ENCODE results near the gene TOP2B.

Gene TOP2B

GRCh38 chr3:25583343-25583742 is 81.4 kb downstream of the TOP2B start:
- Histone ChIP-seq H3K9me3 (no peaks in the 10 kb centered on the region), H3K36me3 (peaks cover 0 to 23% (median 5%) of the 10 kb centered on the region in 3 donors), H3K4me1 (no peaks in the 10 kb centered on the region), H3K27ac (no peak overlapping the region), H3K4me3 (no peak overlapping the region), H3K27me3 (no peaks in the 10 kb centered on the region)
- no peak for DNase-seq
- intact Hi-C loops (cut with DNase I; ENCODE audit: low total_unique reads) = no loop called here
- TF ChIP-seq, protein P1, sequence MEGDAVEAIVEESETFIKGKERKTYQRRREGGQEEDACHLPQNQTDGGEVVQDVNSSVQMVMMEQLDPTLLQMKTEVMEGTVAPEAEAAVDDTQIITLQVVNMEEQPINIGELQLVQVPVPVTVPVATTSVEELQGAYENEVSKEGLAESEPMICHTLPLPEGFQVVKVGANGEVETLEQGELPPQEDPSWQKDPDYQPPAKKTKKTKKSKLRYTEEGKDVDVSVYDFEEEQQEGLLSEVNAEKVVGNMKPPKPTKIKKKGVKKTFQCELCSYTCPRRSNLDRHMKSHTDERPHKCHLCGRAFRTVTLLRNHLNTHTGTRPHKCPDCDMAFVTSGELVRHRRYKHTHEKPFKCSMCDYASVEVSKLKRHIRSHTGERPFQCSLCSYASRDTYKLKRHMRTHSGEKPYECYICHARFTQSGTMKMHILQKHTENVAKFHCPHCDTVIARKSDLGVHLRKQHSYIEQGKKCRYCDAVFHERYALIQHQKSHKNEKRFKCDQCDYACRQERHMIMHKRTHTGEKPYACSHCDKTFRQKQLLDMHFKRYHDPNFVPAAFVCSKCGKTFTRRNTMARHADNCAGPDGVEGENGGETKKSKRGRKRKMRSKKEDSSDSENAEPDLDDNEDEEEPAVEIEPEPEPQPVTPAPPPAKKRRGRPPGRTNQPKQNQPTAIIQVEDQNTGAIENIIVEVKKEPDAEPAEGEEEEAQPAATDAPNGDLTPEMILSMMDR (IDR thresholded peaks at IDR 0.05) = no peak

GRCh38 chr3:25582242-25582641 is 82.5 kb downstream of the TOP2B start:
- H3K27me3 ChIP-seq = no peaks in the 10 kb centered on the region
- no peak for DNase-seq
- H3K27ac ChIP-seq = no peak overlapping the region
- TF ChIP-seq, protein P1 (IDR thresholded peaks at IDR 0.05) = no peak
- H3K9me3 ChIP-seq = no peaks in the 10 kb centered on the region
- intact Hi-C loops (cut with DNase I; ENCODE audit: low total_unique reads) = no loop called here
- H3K36me3 ChIP-seq = peaks cover 0 to 23% (median 5%) of the 10 kb centered on the region in 3 donors
- no peaks in the 10 kb centered on the region for H3K4me1 ChIP-seq
- H3K4me3 ChIP-seq = no peak overlapping the region

GRCh38 chr3:25581823-25582222 is 82.9 kb downstream of the TOP2B start:
- no peak overlapping the region for H3K4me3 ChIP-seq
- H3K27me3 ChIP-seq = no peaks in the 10 kb centered on the region
- H3K36me3 ChIP-seq = peaks cover 0 to 23% (median 5%) of the 10 kb centered on the region in 3 donors
- DNase-seq = no peak
- no peaks in the 10 kb centered on the region for H3K4me1 ChIP-seq
- H3K9me3 ChIP-seq = no peaks in the 10 kb centered on the region
- intact Hi-C loops (cut with DNase I; ENCODE audit: low total_unique reads) = no loop called here
- TF ChIP-seq, protein P1 (IDR thresholded peaks at IDR 0.05) = no peak
- no peak overlapping the region for H3K27ac ChIP-seq

GRCh38 chr3:25581335-25581734 is 83.4 kb downstream of the TOP2B start:
- peaks cover 0 to 23% (median 5%) of the 10 kb centered on the region in 3 donors for H3K36me3 ChIP-seq
- no peaks in the 10 kb centered on the region for H3K9me3 ChIP-seq
- H3K4me1 ChIP-seq = no peaks in the 10 kb centered on the region
- intact Hi-C loops (cut with DNase I; ENCODE audit: low total_unique reads) = no loop called here
- H3K27ac ChIP-seq = no peak overlapping the region
- TF ChIP-seq, protein P1 (IDR thresholded peaks at IDR 0.05) = no peak
- no peaks in the 10 kb centered on the region for H3K27me3 ChIP-seq
- no peak for DNase-seq
- no peak overlapping the region for H3K4me3 ChIP-seq

- no peaks in the 10 kb centered on the region for H3K27me3 ChIP-seq
- H3K4me3 ChIP-seq = no peak overlapping the region
- H3K27ac ChIP-seq = no peak overlapping the region
- no peaks in the 10 kb centered on the region for H3K9me3 ChIP-seq
- peaks cover 0 to 18% (median 5%) of the 10 kb centered on the region in 3 donors for H3K36me3 ChIP-seq
- intact Hi-C loops (cut with DNase I; ENCODE audit: low total_unique reads) = no loop called here
- no peaks in the 10 kb centered on the region for H3K4me1 ChIP-seq
- TF ChIP-seq, protein P1 (IDR thresholded peaks at IDR 0.05) = no peak
- no peak for DNase-seq
Measured at GRCh38 chr3:25580534-25580933, 84.2 kb downstream of the TOP2B start.

GRCh38 chr3:25578059-25578458 is 86.6 kb downstream of the TOP2B start:
- H3K36me3 ChIP-seq = peaks cover 0 to 18% (median 5%) of the 10 kb centered on the region in 3 donors

More at GRCh38 chr3:25578059-25578458, 86.6 kb downstream of the TOP2B start:
- intact Hi-C loops (cut with DNase I; ENCODE audit: low total_unique reads) = loop anchor here (10.0 kb wide), 1 partner anchor 543 kb away; no protein-coding TSS in a partner anchor
- Histone ChIP-seq H3K4me1 (peaks cover 0 to 12% (median 5%) of the 10 kb centered on the region in 4 donors), H3K27me3 (no peaks in the 10 kb centered on the region), H3K9me3 (no peaks in the 10 kb centered on the region), H3K27ac (no peak overlapping the region), H3K4me3 (no peak overlapping the region)
- TF ChIP-seq, protein P1 (IDR thresholded peaks at IDR 0.05) = no peak
- no peak for DNase-seq
